Erythroblast (primary cell): ENCODE results near the gene HOATZ.

Experiments
- GATA1 ChIP-seq: IDR thresholded peaks from 2 replicates; pipeline ENCODE4 v1.6.1; 2011; ENCODE audit warnings: low read depth, mild to moderate bottlenecking, control low read depth, low read length, moderate library complexity
- POLR2A ChIP-seq: IDR thresholded peaks from 2 replicates; pipeline ENCODE4 v1.6.1; 2011; ENCODE audit warnings: mild to moderate bottlenecking, low read length

DNA sequence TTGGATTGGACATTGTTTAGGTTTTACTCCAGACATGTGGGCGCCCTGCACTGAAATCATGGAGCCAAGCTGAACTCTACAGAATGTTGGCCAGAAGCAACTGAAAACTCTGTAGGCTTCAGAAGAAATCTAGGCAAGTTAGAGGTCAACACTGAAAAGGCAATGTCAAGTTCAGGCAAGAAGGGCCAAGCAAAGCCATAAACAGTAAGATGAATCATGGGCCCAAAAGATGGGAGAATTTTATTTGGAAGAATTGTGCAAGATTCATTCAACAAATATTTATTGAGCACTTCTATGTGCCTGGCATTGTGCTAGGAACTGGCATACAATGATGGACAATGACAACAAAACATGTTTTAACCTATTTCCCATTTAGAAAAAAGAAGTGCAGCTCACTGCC is 10.9 kb downstream of the HOATZ start:
- TF ChIP-seq POLR2A = no peak
- no peak for TF ChIP-seq GATA1
